Skin epidermis (tissue), 12 donors: ENCODE measurements around the gene C11orf52.
"Not testable (repeated sequence)": the region's sequence is repeated elsewhere in the genome, so short reads cannot be mapped to it uniquely, and the experiment has no call there.

Experiments used
- H3K27ac ChIP-seq, 21 experiments: fragments of 200-600 bp; sonication (generic) in 11 of 21; one replicate each; pipeline ENCODE4 v1.5.0; 2020; ENCODE audit warnings: mild to moderate bottlenecking in 3 of 21, inconsistent platforms in 2 of 21, moderate library complexity in 2 of 21
- H3K4me3 ChIP-seq, 7 experiments: fragments of 200-600 bp; sonication (generic) in 2 of 7; one replicate each; pipeline ENCODE4 v1.5.0; 2020; ENCODE audit warnings: inconsistent platforms in 2 of 7, mild to moderate bottlenecking in 2 of 7, moderate library complexity in 1 of 7

C11orf52 gene

GRCh38 chr11:111918390-111919256 is at the start of gene C11orf52:
C11orf52 (plus strand) TSS chr11:111918913; CDS start chr11:111918973, 60 bp downstream.
- H3K4me3 ChIP-seq = peak within 1 kb of the TSS in 2 of 7 experiments; percentile 11 to 24
- H3K27ac ChIP-seq = peak within 1 kb of the TSS in 14 of 21 experiments; percentile 3 to 78 (median 58)

GRCh38 chr11:111870113-111870512 is 48.6 kb upstream of the C11orf52 start:
- no peak overlapping the region for H3K4me3 ChIP-seq
- peak overlapping the region in 8 of 21 experiments; percentile 84 to 95 (median 91) for H3K27ac ChIP-seq

DNA sequence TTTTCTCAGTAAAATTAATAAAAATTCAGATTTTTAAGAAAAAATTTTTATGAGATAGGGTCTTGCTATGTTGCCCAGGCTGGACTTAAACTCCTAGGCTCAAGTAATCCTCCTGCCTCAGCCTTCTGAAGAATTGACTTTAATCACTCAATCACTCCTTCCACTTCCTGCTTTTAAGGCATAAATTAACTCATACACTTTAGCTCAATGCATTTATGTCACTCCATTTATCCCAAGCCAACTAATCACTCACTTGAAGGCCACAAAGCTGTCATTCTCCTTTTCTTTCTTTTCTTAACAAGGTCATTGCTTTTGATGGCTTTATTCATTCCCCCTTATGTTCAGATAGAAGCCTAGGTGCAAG is 48.2 kb upstream of the C11orf52 start:
- H3K27ac ChIP-seq = peak overlapping the region in 17 of 21 experiments; percentile 71 to 96 (median 91)
- H3K4me3 ChIP-seq = peak overlapping the region; percentile 54 to 99 (median 88)

DNA sequence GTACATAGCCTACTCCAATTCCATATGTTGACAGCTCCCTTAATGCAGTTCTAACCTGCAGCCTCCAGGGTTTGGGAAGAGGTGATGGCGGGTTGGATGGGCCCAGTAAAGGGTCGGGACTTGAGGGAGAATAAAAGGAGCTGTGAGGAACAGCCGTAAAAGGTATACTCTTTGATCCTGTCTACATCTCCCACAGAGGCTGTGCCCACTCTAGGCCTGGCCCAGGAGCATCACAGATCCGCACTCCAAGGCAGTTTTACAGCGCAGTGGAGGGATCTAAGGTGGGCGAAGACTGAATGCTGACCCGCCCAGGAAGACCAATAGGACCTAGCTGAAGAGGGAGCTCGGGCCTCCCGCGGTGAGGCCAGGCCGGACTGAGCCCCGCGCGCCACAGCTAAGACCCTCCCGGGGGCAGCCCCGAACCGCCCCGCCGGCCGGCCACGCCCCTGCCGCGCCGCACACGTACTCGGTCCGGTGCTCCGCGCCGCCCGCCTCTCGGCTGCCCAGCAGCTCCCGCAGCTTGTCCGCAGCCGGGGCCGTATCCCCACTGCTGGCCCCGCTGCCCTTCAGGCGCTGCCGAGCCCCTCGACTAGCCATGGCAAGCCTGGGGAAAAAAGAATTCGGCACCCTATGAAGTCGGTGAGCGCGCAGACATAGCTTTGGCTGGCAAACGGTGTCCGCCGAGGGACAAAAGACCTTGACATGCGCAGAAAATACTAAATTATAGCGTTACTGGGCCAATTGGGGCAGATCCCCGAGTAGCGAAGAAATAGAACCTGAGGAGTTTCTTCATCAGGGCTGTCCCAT is 47.6 kb upstream of the C11orf52 start, which contains the start of gene ALG9:
Gene ALG9 (minus strand): TSS at position 696 of the 807 bp plus-strand sequence. CDS start 99 bp downstream, at position 597.
- Histone ChIP-seq H3K27ac (peak within 1 kb of the TSS; percentile 17 to 96 (median 90)), H3K4me3 (peak within 1 kb of the TSS; percentile 54 to 99 (median 88))

DNA sequence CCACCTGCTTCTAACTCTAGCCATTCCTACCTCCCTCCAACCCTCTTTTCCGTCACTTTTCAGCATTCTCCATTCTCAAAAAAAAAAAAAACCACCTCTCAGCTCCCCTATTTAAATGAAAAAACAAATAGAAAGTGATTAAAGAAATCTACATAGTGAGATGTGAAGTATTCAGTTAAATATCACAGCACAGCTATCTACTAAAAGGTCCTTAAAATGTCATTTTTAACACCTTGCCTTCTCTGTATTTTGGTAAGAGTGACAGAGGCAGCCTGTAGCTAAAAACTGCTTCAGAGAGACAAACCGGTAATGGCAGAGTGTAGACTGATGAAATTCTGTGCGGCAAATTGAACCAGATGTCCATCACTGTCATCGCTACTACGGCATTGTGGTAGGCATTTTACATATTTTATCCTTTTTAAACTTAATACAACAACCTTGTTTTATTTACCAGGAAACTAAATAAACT is 47.0 kb upstream of the C11orf52 start:
- Histone ChIP-seq H3K27ac (peak overlapping the region in 20 of 21 experiments; percentile 71 to 96 (median 90)), H3K4me3 (peak overlapping the region; percentile 54 to 99 (median 88))

DNA sequence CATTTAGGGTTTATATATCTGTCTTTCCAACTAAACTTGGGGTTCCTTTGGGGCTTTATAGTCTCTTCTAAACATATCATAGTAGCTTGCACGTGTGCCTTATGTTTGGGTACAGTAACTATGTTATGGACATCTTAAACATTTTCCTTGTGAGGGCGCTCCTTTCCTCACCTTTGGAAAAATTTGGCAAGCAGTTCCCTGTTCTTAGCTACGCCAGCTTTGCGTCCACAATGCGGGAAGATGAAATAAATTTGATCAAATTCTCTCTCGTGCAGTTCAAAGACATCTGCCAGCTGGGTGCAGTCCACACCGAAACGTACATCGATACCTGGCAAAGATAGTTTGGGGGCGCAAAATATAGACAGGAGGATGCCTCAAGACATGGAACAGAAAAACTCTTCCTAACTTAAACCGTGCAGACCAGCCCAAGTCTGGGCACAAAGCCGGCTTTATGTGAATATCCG is 40.3 kb upstream of the C11orf52 start:
- Histone ChIP-seq H3K4me3 (peak overlapping the region; percentile 49 to 68 (median 57)), H3K27ac (peak overlapping the region; percentile 71 to 97 (median 90))

- Histone ChIP-seq H3K4me3 (peak within 1 kb of the TSS; percentile 49 to 68 (median 57)), H3K27ac (peak within 1 kb of the TSS; percentile 71 to 97 (median 90))
Measured at GRCh38 chr11:111878849-111879636, 39.7 kb upstream of the C11orf52 start, which contains the start of the genes CFAP68 and FDXACB1. CFAP68 (plus strand) TSS chr11:111879541; CDS start chr11:111879561, 20 bp downstream. FDXACB1 (minus strand) TSS chr11:111879165; CDS start chr11:111879132, 33 bp downstream.

DNA sequence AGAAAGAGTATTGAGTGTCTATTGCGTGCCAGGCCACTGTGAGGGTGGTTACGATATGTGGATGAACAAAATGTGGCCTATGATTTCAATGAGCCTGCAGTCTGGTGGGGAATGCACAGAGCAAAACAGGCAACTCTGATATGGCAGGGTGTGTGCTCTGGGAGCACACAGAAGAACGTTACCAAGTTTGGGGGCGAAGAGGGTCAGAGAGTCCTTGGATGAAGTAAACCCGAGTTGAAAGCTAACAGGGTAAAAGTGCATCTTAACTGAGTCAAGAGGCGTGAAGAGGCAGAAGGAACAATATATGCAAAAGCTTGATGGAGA is 39.1 kb upstream of the C11orf52 start:
- H3K27ac ChIP-seq = peak overlapping the region in 20 of 21 experiments; percentile 76 to 97 (median 90)
- H3K4me3 ChIP-seq = peak overlapping the region; percentile 49 to 68 (median 57)

DNA sequence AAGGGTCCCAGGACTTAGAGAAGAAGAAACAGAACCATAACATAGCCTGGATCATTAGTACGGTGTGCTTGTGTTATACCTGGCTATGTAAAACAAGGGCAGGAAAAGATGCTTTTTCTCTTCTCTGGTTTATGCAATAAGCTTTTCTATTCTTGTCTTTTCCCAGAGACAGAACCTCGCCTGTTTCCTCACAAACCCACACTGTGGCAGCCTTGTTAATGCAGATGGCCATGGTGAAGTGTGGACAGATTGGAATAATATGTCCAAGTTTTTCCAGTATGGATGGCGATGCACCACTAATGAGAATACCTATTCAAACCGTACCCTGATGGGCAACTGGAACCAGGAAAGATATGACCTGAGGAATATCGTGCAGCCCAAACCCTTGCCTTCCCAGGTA is 36.5 kb upstream of the C11orf52 start:
- Histone ChIP-seq H3K27ac (no peak overlapping the region), H3K4me3 (no peak overlapping the region)

DNA sequence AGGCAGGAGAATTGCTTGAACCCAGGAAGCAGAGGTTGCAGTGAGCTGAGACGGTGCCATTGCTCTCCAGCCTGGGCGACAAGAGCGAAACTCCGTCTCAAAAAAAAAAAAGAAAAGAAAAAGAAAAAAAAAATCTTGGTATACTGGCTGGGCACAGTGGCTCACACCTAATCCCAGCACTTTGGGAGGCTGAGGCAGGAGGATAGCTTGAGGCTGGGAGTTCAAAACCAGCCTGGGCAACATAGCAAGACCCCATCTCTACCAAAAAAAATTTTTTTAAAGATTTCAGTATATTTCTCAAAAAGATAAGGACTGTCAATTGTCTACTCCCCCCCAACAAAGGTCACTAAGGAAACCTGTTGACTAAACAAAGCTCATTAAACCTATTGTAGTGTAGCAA is 33.7 kb upstream of the C11orf52 start:
- not testable (repeated sequence) for H3K4me3 ChIP-seq, H3K27ac ChIP-seq

- Histone ChIP-seq H3K27ac (no peak overlapping the region), H3K4me3 (no peak overlapping the region)
Measured at GRCh38 chr11:111886032-111886431, 32.7 kb upstream of the C11orf52 start.

DNA sequence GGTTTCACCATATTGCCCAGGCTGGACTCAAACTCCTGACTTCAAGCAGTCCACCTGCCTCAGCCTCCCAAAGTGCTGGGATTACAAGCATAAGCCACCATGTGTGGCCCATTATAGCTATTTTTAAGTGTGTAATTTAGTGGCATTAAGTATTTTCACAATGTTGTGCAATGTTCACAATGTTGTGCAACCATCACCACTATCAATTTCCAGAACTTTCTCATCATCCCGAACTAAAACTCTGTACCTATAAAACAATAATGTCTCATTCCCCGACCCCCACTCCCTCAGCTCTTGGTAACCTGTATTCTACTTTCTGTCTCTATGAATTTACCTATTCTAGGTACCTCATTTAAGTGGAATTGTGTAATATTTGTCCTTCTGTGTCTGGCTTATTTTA is 31.9 kb upstream of the C11orf52 start:
- Histone ChIP-seq H3K4me3 (no peak overlapping the region), H3K27ac (no peak overlapping the region)

DNA sequence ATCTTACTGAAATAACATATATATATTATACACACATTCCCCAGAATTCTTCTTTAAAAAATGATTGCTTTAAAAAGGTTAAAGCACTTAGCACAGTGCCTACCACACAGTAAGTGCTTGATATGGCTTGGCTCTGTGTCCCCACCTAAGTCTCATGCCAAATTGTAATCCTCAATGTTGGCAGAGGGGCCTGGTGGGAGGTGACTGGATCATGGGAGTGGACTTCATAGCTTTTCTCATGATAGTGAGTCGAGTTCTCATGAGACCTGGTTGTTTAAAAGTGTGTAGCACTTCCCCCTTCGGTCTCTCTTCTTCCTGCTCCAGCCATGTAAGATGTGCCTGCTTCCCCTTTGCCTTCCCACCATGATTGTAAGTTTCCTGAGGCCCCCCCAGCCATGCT is 13.3 kb upstream of the C11orf52 start:
- no peak overlapping the region for H3K27ac ChIP-seq

DNA sequence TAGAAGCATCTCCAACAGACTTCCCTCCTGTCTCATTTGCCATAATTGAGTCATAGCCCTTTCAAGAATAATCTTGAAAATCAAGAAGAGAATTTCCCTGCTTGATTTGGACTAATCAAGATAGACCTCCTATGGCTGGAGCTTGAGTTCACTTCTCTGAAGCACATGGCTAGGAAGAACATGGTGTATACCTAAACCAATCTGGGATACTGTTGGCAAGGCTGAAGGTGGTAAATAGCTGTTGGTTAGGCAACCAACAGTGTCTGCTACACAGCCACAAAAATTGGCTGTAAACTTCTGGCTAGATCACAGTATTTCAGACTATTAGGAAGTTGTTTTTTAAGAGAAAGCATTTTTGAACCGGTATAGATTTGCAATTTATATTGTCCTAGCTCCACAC is 12.0 kb upstream of the C11orf52 start:
- H3K27ac ChIP-seq = no peak overlapping the region
- H3K4me3 ChIP-seq = no peak overlapping the region

More for the DNA sequence above, 13.3 kb upstream of the C11orf52 start:
- H3K4me3 ChIP-seq = no peak overlapping the region

DNA sequence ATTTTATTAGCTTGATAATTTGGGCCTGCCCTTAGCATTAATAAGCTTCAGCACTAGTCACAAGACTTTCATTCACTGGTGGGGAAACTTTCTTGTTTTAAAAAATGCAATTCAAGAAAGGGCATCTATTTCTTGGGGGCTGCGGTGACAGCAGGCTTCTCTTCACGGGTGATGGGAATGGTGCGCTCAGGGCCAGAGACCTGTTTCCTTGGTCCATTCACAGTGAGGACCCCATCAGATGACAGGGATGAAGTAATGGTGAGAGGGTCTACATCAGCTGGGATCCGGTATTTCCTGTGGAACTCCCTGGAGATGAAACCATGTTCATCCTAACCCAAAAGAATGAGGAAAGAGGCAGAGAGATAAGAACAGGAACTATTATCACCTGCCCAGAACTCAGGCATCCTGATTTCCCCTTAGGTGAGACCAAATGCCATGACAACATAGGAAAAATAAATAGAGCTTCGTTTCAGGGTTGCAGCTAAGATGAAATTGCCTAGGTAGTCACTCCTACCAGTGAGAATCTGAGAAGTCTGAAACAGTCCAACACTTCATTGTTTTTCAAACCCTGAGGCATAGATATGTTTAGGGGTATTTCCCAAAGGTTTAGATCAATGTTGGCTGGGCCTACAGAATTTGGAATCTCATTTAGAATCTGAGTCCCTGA is 9.9 kb upstream of the C11orf52 start:
- Histone ChIP-seq H3K27ac (peak overlapping the region in 2 of 21 experiments; percentile 17), H3K4me3 (peak overlapping the region in 1 of 7 experiments; percentile 43)

DNA sequence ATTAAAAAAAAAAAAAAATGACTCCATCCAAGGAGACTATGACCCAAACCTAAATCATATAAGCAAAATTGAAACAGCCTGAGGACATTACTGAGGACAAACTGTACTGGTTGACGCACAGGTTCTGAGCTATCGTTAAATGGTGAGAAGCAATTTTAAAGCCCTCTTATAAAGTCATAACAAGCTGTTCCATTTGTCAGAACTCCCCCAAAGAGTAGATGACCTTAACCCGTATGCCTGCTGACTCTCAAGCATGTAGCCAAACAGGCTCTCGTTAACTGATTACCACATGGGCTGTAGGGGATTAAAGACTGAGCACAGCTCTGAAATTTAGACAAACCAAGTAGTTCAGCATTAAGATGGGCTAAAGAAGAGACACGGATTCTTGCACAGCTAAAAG is 9.3 kb upstream of the C11orf52 start:
- peak overlapping the region in 1 of 7 experiments; percentile 43 for H3K4me3 ChIP-seq
- H3K27ac ChIP-seq = peak overlapping the region in 7 of 21 experiments; percentile 17 to 91 (median 77)

DNA sequence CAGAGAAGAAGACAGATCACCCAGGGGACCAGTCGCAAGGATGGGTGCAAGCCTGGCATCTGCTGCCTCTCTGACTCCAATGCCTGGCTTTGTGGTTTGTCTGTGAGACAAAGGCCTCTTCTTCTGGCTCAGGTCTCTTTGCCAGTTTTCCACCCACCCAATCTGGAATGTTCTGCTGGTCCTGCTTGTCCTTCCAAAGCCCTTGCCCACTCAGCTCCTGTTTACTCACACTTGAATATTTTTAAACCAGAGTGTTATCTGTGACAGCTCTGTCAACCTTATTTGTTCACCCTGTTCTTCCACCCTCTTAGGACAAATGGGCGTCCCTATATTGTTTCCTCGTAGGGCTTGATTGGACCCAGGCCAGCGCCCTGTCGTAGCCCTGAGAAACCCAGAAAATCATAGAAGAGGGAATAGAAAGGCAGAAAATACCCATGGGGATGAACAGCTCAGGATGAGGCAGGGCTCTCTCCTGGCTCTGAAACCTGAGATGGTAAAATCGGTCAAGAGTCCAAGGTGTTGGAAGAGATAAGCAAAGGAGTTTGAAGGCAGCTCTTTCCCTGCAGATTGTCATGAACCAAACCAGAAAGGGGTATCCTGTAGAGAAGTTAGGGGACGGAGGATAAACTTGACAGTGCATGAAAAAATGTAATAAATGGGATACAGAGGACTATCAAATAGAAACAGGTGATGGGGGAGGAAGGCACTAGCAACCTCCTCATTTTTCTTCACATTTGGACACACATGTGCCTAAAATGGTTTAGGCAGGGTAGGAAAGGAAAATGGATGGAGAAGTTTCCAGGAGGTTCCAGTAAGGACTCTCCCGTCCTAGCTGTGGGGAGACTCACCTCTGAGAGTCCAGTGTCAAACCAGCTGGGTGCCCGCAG is 7.8 kb upstream of the C11orf52 start:
- H3K27ac ChIP-seq = peak overlapping the region in 18 of 21 experiments; percentile 13 to 92 (median 77)
- peak overlapping the region in 6 of 7 experiments; percentile 2 to 43 (median 18) for H3K4me3 ChIP-seq
